Cardiac fibroblast (primary cell): ENCODE results near the gene TMEM207.
A peak's percentile ranks its signal among the peaks of the same experiment; 100 is the strongest.

Experiments used
- DNase-seq, 2 donors: peaks; one replicate each; pipeline versions ENCODE4 v3.0.0 to v3.0.0-alpha.2; 2010; ENCODE audit warnings: low read depth in 2 of 2
- H3K4me3 ChIP-seq, 2 donors: replicated peaks in 1 of 2; 1 replicate in 1 of 2; 2 replicates in 1 of 2; pipeline ENCODE4 v1.5.1; 2011; ENCODE audit warnings: low read depth in 2 of 2, low read length in 2 of 2, mild to moderate bottlenecking in 2 of 2, moderate library complexity in 1 of 2
- CTCF ChIP-seq: IDR thresholded peaks from one replicate; pipeline ENCODE4 v1.5.1; 2011; ENCODE audit warnings: low read depth, mild to moderate bottlenecking, low read length, inconsistent platforms

TMEM207 gene

GRCh38 chr3:190382082-190382481 is 67.6 kb downstream of the TMEM207 start:
- no peak for TF ChIP-seq CTCF
- DNase-seq: peak; percentile 31 to 93
- no peak overlapping the region for H3K4me3 ChIP-seq

DNA sequence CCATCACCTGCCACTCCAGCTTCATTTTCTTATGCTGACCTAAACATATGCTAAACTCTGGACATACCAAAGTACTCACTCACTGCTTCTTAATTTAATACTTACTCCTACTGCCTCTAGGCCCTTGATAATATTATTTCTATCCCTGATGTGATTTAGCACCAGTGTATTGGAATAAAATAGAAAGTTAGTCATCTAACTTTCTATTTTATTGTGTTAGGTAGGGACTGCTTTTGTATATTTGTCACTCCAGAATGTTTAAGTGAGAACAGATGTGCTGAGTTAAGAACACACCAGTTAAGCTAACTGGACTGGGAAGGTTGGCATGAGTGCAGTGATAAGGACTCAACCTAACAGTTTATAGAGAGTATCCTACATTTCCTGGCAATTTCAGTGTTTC is 68.3 kb downstream of the TMEM207 start:
- TF ChIP-seq CTCF: no peak
- peak in 1 of 2 donors; percentile 32 for DNase-seq
- H3K4me3 ChIP-seq: no peak overlapping the region

- DNase-seq: no peak
- H3K4me3 ChIP-seq: no peak overlapping the region
- no peak for TF ChIP-seq CTCF
Observed at GRCh38 chr3:190380184-190380583, 69.5 kb downstream of the TMEM207 start.
